ENCODE results near the gene AADACL4. TPM values are rescaled to one million over a fixed set of nuclear protein-coding genes. Genes with fewer than 3 reads are reported as not detected.

AADACL4 gene
- total and polyA plus RNA-seq, 2 of the 8 experiments (the other 6 are each of a cell fraction or from before 2014, with no cell fraction given) = 0.08 TPM; not detected in 1

GRCh38 chr1:12649971-12650421 is 6.1 kb downstream of the AADACL4 start (continued):
- no peak for TF ChIP-seq E2F6 (IDR thresholded peaks at IDR 0.05)
- TF ChIP-seq CHD1 (IDR thresholded peaks at IDR 0.05; ENCODE audit: low read depth, low read length) = no peak
- TF ChIP-seq POLR2AphosphoS5 (IDR thresholded peaks at IDR 0.05; ENCODE audit: low read depth, low read length) = no peak
- TF ChIP-seq NANOG (IDR thresholded peaks at IDR 0.05; ENCODE audit: insufficient read depth, low read depth, low read length, poor library complexity, severe bottlenecking) = no peak
- no peak for TF ChIP-seq KDM4A (IDR thresholded peaks at IDR 0.05; ENCODE audit: low read depth, low read length, severe bottlenecking)
- TF ChIP-seq ATF2 (IDR thresholded peaks at IDR 0.05; ENCODE audit: low read length) = no peak
- TF ChIP-seq SIN3A (conservative IDR thresholded peaks at IDR 0.05 in 1 of 2, IDR thresholded peaks at IDR 0.05 in 1 of 2; ENCODE audit: low read depth in 1 of 2, low read length in 2 of 2) = no peak

Measured in H1 (cell line).